HEK293T (cell line): ENCODE results near the gene KLF7.

Experiments
- ARNT ChIP-seq: fragments of 450-650 bp; IDR thresholded peaks from 2 replicates; pipeline ENCODE4 v1.6.1; 2017; ENCODE audit warnings: mild to moderate bottlenecking
- CTBP1 ChIP-seq: fragments of 450-650 bp; IDR thresholded peaks from 2 replicates; pipeline ENCODE4 v1.6.1; 2016; ENCODE audit warnings: borderline replicate concordance
- ELF4 ChIP-seq: fragments of 450-650 bp; IDR thresholded peaks from 2 replicates; pipeline ENCODE4 v1.6.1; 2017; ENCODE audit warnings: antibody characterized with exemption
- FOXA1 ChIP-seq: fragments of 450-650 bp; IDR thresholded peaks from 2 replicates; pipeline ENCODE4 v1.6.1; 2016; ENCODE audit warnings: mild to moderate bottlenecking
- FOXK2 ChIP-seq: fragments of 450-650 bp; IDR thresholded peaks from 2 replicates; pipeline ENCODE4 v1.6.1; 2016; ENCODE audit warnings: mild to moderate bottlenecking
- FOXM1 ChIP-seq: fragments of 450-650 bp; IDR thresholded peaks from 2 replicates; pipeline ENCODE4 v1.6.1; 2017; ENCODE audit warnings: mild to moderate bottlenecking, borderline replicate concordance
- HDGF ChIP-seq: fragments of 450-650 bp; IDR thresholded peaks from 2 replicates; pipeline ENCODE4 v1.6.1; 2017; ENCODE audit warnings: antibody characterized with exemption, borderline replicate concordance
- L3MBTL2 ChIP-seq: fragments of 450-650 bp; conservative IDR thresholded peaks from 2 replicates; pipeline ENCODE4 v1.6.1; 2016; ENCODE audit warnings: mild to moderate bottlenecking
- NFRKB ChIP-seq: fragments of 450-650 bp; IDR thresholded peaks from 2 replicates; pipeline ENCODE4 v1.6.1; 2016; ENCODE audit warnings: mild to moderate bottlenecking, moderate library complexity
- SP1 ChIP-seq: fragments of 450-650 bp; IDR thresholded peaks from 2 replicates; pipeline ENCODE4 v1.6.1; 2017
- TARDBP ChIP-seq: fragments of 450-650 bp; IDR thresholded peaks from 2 replicates; pipeline ENCODE4 v1.6.1; 2016

DNA sequence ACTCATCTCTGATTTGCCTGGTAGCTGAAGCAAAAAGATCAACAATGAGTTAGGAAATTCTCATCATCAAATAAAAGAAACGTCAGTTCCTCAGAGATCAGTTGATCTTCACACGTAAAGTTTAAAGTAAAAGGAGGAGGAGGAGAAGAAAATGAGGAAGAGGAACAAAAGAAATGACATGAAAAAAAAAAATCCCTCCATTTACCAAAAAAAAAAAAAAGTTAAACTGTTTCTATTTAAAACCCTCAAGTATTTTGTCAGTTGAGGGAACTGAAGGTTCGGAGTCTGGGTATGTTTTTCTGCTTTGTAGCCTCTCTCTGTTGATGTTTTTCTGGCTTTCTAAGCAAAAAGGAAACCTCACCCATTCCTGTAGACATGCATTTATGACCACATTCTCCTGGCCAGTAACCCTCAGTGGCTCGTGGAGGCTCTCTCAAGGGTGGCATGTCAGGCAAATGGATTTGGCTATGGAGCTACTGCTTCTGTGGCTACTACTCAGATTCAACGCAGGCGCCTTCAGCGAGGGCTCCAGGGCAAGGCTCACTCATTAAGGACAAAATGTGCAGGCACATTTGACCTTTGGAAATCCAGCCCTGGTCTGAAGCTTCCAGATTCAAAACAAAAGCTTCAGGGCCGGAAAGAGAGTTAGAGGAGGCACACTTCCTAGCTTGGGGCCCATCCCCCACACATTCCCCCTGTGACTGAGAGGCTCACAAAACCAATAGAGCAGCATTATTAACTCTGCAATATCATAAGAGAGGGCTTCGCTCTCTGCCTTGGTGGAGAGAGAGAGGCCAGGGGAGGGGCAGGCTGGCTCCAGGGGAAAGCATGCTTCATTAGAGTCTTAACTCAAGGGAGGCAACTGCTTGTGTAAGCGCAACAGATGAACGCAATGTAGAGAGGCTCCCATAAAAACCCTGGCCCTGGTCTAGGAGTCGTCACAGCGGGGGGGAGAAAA, 22.3 kb downstream of the KLF7 start:
- TF ChIP-seq TARDBP (no peak), CTBP1 (no peak), L3MBTL2 (peak; percentile 35; the same call in 1 of the 2 replicates), HDGF (no peak), FOXK2 (no peak), ARNT (no peak), ELF4 (no peak), FOXA1 (no peak), NFRKB (no peak), SP1 (no peak), FOXM1 (no peak)
